GM18873 (cell line): ENCODE measurements around the gene SORBS1.
"Not testable (repeated sequence)": the region's sequence is repeated elsewhere in the genome, so short reads cannot be mapped to it uniquely, and the experiment has no call there.

Experiments used
- ATAC-seq: cut with Tn5 transposase; IDR thresholded peaks from one replicate; pipeline ENCODE4 v1.9.1; 2021; ENCODE audit warnings: mild to moderate bottlenecking, moderate library complexity, moderate number of reproducible peaks; ENCODE audit not compliant: unreplicated experiment, low FRiP score

Gene SORBS1

DNA sequence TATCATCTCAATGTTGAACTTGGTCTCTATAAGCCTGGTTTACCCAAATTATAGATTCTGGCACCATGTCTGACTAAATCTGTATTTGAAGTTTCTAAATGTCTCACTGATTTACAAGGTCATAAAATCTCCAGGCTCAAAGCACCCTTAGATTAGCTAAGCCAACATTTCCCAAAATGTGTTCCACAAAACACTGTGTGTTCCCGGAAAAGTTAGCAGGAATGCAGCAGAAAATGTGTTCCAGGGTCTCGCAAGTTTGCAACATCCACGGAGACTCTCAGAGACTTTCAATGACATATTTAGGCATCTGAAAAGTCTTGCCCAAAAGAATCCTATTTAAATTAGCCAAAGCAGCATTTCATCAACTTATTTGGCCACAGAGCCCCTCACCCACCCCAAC lies 91.9 kb downstream of the SORBS1 start:
- no peak for ATAC-seq

- ATAC-seq, result not testable (repeated sequence)
These were observed 93.5 kb downstream of the SORBS1 start for GRCh38 chr10:95467642-95468041.

- no peak for ATAC-seq
These were observed 94.0 kb downstream of the SORBS1 start for GRCh38 chr10:95467162-95467599.

- ATAC-seq, result no peak
These were observed 94.7 kb downstream of the SORBS1 start for GRCh38 chr10:95466436-95466835.

DNA sequence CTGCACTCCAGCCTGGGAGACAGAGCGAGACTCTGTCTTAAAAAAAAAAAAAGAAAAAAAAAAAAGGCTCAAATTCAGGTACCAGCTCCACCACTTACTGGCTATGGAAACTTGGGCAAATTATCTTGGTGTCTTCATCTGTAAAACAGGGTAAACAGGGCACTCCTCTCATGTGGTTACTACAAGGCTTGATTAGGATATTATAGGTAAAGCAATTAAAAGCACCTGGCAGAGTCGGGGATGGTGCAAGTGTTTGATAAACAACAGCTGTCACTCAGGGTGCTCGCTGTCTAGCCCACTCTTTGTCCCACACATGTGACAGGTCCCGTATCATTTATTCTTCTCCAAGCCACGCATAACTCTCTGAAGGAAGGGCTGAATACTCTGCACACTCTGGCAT lies 96.9 kb downstream of the SORBS1 start:
- no peak for ATAC-seq

- no peak for ATAC-seq
These were observed 98.2 kb downstream of the SORBS1 start for GRCh38 chr10:95462740-95463667.

DNA sequence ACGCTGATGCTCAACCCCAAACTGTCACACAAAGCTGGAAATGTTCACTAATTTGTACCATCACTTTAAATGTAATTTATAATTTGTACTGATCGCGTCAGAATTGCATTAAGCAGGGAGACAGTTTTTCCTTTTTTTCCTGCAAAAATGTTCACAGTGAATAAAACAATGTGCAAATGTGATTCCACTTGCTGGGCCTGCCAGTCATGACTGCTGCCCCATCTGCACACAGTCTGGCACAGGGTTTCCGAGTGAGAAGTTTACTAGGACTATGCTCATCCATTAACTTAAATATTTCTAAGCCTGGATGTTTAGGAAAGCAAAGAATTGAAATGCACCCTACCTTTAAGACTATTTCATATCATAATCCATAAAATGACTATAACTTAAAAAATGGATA lies 99.6 kb downstream of the SORBS1 start:
- no peak for ATAC-seq

DNA sequence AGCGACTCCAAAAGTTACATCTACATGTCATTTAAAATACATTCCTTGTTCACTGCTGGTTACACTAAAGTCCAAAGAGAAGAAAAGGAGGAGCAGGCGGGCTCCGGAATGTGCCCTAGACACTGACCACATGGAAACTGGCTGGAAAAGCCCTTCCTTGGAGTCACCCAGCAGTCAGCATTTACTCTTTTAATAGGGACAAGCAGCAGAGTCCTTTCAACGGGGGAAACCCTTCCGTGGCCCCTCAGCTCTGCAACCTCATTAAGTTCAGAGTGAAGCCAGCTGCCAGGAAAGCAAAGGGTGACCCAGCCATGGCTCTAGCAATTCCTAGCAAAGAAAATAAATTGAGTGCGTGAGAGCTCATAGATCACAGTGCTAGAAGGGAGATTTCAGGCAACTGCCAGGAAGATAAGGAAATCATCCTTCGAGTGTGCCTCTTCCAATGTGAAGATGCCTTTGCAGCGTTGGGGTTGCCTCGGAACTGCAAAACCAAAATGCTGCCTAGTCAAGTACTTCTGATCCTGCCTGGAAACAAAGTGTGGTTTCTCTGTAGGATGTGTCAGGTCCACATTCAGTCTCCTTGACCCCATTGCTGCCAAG lies 101.6 kb downstream of the SORBS1 start:
- no peak for ATAC-seq

- no peak for ATAC-seq
These were observed 102.3 kb downstream of the SORBS1 start for GRCh38 chr10:95458871-95459270.

- no peak for ATAC-seq
These were observed 103.2 kb downstream of the SORBS1 start for GRCh38 chr10:95458014-95458413.

DNA sequence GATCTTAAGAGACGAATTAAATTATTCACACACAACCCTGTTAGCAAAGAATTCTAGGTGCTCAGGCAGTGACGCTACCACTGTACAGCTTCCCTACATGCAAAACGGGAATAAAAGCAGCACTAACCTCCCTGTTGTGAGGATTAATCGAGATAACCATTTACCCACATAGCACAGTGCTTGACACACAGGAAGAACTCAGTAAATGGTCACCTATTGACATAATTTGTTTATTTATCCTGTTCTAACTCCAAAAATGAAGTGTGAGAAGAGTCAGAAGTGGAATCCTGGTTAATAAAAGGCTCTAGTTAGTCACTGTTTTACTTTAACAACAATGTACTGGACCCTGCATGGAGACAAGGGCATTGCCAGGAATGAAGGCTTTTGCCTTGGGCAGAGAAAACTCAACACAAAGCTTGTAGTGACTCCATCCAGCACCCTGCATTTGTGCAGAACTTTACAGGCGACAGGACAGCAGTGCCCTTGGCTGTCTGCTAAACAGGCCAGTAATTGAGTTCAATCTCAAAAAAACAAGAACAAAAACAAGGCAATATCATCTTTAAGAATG lies 103.8 kb downstream of the SORBS1 start:
- no peak for ATAC-seq

GRCh38 chr10:95456516-95456915 lies 104.7 kb downstream of the SORBS1 start:
- no peak for ATAC-seq

DNA sequence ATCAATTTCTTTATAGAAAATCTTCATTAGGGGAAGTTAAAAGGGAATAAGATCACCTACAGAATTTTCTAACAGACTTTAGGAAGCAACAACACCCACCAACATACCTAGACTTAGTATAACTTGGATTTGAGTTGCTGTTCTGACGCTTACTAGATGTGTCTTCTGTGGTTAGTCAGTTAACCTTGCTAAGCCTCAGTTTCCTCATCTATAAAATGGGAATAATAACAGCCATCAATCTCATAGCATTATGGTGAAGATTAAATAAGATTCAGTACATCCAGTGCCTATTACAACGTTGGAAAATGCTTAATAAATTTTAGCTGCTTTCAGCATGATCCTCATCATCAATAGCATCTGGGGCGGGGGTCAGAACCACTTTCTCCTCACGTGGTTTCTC lies 106.2 kb downstream of the SORBS1 start:
- ATAC-seq, result no peak

DNA sequence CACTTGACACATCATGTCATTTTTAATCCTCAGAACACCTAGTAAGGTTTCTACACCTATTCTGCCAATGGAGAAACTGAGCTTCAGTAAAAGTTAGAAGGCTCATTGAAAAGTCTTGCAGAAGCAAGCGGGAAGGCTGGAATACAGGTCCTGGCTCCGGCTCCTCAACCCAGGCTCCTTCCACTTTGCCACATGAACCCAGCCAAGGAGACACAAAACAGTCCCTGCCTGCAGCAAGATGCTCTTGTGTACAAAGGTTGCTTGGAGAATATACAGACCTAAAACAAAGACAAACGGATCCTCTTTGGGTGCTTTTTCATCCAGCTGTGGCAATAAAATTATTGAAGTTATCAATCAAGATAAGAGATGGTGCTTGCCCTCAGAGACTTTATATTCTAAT lies 106.8 kb downstream of the SORBS1 start:
- ATAC-seq, result no peak

- no peak for ATAC-seq
These were observed 109.3 kb downstream of the SORBS1 start for GRCh38 chr10:95451568-95452524.

DNA sequence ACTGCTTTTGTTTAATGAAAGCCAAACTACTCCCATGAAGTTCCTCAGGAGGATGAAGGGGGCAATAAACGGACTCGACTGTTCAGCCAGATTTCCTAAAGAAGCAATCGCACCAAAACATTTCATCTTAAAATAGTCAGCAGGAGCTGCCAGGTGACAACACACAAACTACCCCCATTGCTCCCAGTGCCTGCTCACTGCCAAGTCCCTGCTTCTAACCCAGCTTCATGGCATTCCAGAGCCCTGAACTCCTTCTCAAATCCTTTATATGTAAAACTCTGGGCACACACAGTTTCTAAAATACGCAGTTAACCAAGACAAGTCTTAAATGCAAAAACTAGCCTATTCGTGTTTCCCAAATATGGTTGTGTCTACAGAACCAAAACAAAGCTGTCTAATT lies 110.0 kb downstream of the SORBS1 start:
- ATAC-seq, result no peak

- no peak for ATAC-seq
These were observed 111.0 kb downstream of the SORBS1 start for GRCh38 chr10:95450188-95450587.

GRCh38 chr10:95447685-95448084 lies 113.5 kb downstream of the SORBS1 start:
- ATAC-seq, result no peak

DNA sequence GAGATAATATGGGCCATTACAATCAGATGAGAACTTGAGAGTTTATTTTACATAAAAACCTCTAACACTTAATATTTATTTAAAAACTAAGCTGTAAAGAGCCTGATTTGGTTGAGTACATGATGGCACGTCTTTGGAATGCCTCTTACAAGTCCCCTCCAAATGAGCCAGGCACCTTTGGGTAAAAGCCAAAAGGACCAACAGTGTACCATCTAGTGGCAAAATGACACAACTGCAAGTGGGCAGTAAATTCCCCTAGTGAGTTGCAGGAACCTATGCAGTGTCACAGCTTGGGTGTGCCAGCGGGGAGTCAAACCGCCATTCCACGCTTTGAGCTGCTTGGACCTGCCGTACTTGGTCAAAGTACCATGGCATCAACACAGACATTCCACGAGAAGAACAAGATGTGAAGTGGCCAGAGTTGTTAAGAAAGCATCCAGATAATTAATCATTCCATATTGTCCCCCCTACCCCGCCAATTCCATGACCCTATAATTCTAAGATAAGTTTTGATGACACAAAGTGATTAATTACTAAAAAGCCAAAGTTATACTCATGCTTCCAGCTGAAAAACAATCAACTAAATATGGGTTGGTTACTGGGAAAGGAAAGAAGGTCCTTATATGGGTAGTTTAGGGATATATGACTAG lies 115.2 kb downstream of the SORBS1 start:
- peak; percentile 56 for ATAC-seq
